NCI-H524 (cell line): ENCODE data around the gene PPIB.
"Not testable (repeated sequence)": the region's sequence is repeated elsewhere in the genome, so short reads cannot be mapped to it uniquely, and the experiment has no call there.

Experiments used
- DNase-seq, 2 experiments: peaks; one replicate each; lab custom pipeline; 2025; lab: John Stamatoyannopoulos, UW

Gene PPIB

GRCh38 chr15:64141798-64142512, 20.9 kb downstream of the PPIB start:
- DNase-seq = no peak

GRCh38 chr15:64138331-64138941, 24.4 kb downstream of the PPIB start:
- DNase-seq = no peak

GRCh38 chr15:64137226-64137833, 25.5 kb downstream of the PPIB start:
- peak in 1 of 2 experiments; percentile 19 for DNase-seq

- DNase-seq = no peak
These were observed 26.5 kb downstream of the PPIB start for GRCh38 chr15:64136347-64136746.

GRCh38 chr15:64134345-64134829, 28.4 kb downstream of the PPIB start:
- no peak for DNase-seq

GRCh38 chr15:64133623-64134344, 29.0 kb downstream of the PPIB start:
- DNase-seq = no peak

GRCh38 chr15:64132217-64132616, 30.6 kb downstream of the PPIB start:
- no peak for DNase-seq

- no peak for DNase-seq
These were observed 31.3 kb downstream of the PPIB start for GRCh38 chr15:64131547-64131946.

GRCh38 chr15:64130159-64130558, 32.7 kb downstream of the PPIB start:
- no peak for DNase-seq

- no peak for DNase-seq
These were observed 35.1 kb downstream of the PPIB start for GRCh38 chr15:64127521-64128270.

GRCh38 chr15:64125978-64126377, 36.8 kb downstream of the PPIB start:
- no peak for DNase-seq

- no peak for DNase-seq
These were observed 39.9 kb downstream of the PPIB start for GRCh38 chr15:64122936-64123351.

- DNase-seq = no peak
These were observed 40.4 kb downstream of the PPIB start for GRCh38 chr15:64122444-64122843.

- no peak for DNase-seq
These were observed 41.2 kb downstream of the PPIB start for GRCh38 chr15:64121614-64122013.

- not testable (repeated sequence) for DNase-seq
These were observed 42.5 kb downstream of the PPIB start for GRCh38 chr15:64120322-64120721.

- no peak for DNase-seq
These were observed 44.9 kb downstream of the PPIB start for GRCh38 chr15:64117759-64118487.

GRCh38 chr15:64112904-64113303, 49.9 kb downstream of the PPIB start:
- no peak for DNase-seq

GRCh38 chr15:64112073-64112772, 50.6 kb downstream of the PPIB start:
- no peak for DNase-seq

GRCh38 chr15:64111679-64112050, 51.2 kb downstream of the PPIB start:
- DNase-seq = no peak

- DNase-seq = no peak
These were observed 51.7 kb downstream of the PPIB start for GRCh38 chr15:64110950-64111678.
